ENCODE measurements around the gene BRD4.

DNA sequence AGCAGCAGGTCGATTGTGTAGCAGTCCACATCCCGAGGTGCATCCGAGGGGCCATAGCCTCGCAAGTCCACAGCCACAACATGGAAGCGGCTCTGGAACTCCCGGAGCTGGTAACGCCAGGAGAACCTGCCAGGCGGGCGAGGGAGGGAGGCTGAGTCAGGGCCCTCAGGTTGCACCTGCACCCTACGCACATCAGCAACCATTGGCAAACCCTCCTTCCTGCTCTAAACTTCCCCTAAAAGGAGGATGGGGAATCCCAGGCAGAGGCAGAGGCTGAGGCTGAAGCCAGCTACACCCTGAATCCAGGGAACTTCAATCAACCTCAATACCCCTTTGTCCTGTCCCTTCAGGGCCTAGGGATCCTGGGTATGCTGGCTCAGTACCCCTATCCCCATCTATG lies 101.1 kb downstream of the BRD4 start:
- TF ChIP-seq EZH2 (IDR thresholded peaks at IDR 0.05; ENCODE audit: borderline replicate concordance, low read depth, low read length, severe bottlenecking), result no peak
- TF ChIP-seq, protein P1, sequence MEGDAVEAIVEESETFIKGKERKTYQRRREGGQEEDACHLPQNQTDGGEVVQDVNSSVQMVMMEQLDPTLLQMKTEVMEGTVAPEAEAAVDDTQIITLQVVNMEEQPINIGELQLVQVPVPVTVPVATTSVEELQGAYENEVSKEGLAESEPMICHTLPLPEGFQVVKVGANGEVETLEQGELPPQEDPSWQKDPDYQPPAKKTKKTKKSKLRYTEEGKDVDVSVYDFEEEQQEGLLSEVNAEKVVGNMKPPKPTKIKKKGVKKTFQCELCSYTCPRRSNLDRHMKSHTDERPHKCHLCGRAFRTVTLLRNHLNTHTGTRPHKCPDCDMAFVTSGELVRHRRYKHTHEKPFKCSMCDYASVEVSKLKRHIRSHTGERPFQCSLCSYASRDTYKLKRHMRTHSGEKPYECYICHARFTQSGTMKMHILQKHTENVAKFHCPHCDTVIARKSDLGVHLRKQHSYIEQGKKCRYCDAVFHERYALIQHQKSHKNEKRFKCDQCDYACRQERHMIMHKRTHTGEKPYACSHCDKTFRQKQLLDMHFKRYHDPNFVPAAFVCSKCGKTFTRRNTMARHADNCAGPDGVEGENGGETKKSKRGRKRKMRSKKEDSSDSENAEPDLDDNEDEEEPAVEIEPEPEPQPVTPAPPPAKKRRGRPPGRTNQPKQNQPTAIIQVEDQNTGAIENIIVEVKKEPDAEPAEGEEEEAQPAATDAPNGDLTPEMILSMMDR (IDR thresholded peaks at IDR 0.05; ENCODE audit: borderline replicate concordance, extremely low read depth, low read length, poor library complexity, severe bottlenecking), result no peak

All from DND-41 (cell line).